HuH-7.5 (cell line): ENCODE data around the gene PTP4A1.
"Not testable (repeated sequence)": the region's sequence is repeated elsewhere in the genome, so short reads cannot be mapped to it uniquely, and the experiment has no call there.

Experiments used
- DNase-seq: peaks from one replicate; pipeline ENCODE4 v3.0.0; 2011; ENCODE audit warnings: low spot score

PTP4A1 gene

DNA sequence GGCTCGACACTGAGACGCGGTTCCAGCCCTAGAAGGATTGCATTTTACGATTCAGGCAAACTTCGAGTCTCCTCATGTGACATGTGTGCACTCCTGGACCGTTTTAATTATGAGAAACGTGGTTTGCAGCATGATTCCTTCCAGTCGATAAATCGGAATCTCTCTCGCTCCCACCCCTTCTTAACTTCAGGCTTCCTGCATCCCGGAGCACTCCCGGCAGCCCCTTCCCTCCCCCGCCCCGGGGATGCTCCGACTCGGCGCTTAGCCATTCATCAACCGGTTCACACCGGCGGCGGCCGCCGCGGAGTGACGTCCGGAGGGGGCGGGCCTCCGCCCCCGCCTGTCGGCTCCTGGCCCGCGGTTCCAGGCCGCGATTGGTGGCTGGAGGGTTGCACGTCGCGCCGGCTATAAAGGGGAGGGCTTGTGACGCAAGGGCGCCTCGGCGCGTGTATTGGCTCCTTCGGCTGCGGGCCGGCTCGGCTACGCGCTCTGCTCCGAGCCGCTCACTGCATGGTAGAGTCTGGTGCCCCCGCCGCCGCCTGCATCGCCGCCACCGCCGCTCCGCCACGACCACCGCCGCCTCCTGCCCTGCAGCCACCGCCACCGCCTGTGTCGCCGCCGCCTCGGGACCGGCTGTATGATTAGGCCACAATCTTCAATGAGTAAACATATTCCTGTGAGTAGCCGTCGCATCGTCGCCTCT is at the start of gene PTP4A1, which contains the start of gene LOC128125822:
Gene PTP4A1 (plus strand): TSS at position 437 of the 703 bp plus-strand sequence. CDS start 4,401 bp downstream, outside the sequence.
Gene LOC128125822 (plus strand): TSS at position 437 of the 703 bp plus-strand sequence.
- peak; percentile 75 for DNase-seq

GRCh38 chr6:63522911-63523287 is 49.4 kb upstream of the PTP4A1 start:
- DNase-seq, result not testable (repeated sequence)

DNA sequence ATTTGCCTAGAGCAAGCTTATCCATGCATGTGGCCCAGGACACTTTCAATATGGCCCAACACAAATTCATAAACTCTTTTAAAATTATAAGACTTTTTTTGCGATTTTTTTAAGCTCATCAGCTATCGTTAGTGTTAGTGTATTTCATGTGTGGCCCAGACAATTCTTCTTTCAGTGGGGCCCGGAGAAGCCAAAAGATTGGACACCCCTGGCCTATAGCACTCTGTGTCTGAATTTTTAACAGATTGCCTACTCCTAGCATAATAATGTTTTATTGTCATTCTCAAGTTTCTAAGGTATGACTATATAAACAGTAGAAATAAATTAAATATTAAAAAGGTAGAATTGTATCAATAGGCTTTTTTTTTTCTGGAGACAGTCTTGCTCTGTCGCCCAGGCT is 48.6 kb upstream of the PTP4A1 start:
- no peak for DNase-seq

- no peak for DNase-seq
These were observed 46.9 kb upstream of the PTP4A1 start for GRCh38 chr6:63525186-63525878.

- DNase-seq, result no peak
These were observed 45.3 kb upstream of the PTP4A1 start for GRCh38 chr6:63526931-63527330.

DNA sequence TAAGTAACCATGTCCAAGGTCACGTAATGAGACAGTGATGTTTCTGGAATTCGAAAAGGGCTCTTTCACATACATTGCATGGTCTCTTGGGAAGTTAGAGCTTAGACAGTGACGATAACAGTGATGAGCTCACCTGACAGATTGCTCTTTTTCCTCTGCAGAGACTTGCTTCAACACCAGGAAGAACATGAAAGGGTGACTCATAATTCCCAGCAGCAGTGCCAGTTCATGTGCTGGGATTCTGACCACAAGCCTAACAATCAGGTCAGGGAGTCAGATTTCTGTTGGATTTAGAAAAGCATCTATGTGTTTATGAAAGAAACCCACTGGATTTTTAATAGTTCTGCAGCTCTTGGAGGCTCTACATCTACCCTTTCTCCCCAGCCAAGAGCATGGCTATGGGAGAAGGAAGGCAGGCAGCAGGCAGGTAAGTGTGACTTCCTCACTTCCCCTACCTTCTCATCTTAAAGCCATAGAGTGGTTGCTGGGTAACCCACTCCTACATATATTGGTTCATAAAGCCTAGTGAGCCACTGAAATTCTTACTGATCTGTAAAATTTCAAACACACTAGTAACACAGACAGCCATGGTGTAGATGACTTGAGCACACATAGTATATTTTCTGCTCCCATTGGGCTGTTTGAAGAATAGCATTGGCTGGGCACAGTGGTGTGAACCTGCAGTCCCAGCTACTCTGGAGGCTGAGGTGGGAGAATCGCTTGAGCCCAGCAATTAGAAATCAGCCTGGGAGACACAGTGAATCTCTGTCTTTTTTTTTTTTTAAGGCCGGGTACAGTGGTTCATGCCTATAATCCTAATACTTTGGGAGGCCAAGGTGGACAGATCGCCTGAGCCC is 44.4 kb upstream of the PTP4A1 start:
- DNase-seq, result no peak

- no peak for DNase-seq
These were observed 42.8 kb upstream of the PTP4A1 start for GRCh38 chr6:63529498-63529897.

DNA sequence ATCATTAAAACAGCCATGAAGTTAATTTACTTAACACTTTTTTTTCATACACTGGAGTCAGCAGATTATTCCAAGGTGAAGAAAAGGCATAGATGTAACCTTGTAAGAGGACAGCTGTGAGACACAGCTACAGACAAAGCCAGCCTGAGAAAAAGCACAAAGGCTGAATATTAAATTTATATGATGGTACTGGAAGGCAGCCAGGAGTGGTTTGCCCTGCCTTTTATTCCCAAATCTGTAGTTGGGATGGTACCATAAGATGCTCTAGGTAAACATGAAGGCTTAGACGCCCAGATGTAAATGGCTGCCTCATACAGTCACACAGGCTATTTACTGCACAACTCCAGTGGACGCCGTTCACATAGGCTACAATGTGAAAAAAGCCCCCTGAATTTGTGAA is 42.1 kb upstream of the PTP4A1 start:
- no peak for DNase-seq

DNA sequence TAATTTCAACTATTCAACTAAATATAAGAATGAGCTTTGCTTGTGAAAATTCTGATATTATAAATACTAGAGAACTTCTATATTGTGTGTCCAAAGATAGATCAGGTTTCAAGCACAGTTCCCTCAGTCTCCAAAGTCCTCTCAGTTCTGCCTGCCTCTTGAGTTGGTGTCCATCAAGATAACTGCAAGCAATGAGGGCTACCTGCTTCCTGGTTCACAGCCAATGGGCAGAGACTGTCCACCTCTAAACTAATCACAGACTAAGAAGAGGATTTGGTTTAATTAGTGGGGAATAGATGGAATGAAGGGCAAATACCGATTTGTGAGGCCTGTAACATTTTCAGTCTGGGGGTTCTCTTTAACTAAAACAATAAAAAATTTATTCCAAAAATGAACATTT is 41.3 kb upstream of the PTP4A1 start:
- DNase-seq, result no peak

- no peak for DNase-seq
These were observed 39.3 kb upstream of the PTP4A1 start for GRCh38 chr6:63533026-63533425.

DNA sequence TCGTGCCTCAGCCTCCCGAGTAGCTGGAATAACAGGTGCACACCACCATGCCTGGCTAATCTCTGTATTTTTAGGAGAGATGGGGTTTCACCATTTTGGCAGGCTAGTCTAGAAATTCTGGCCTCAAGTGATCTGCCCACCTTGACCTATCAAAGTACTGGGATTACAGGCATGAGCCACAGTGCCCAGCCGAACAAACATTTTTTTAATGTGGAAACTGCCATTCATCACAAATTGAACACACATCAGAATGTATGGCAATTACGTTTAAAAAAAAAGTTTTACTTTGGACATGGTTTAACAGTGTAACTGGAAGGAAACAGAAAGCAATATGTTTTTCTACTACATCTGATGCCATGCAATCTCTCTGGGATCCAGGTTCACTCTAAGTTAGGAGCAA is 38.3 kb upstream of the PTP4A1 start:
- no peak for DNase-seq

GRCh38 chr6:63537201-63537958 is 34.9 kb upstream of the PTP4A1 start:
- no peak for DNase-seq

DNA sequence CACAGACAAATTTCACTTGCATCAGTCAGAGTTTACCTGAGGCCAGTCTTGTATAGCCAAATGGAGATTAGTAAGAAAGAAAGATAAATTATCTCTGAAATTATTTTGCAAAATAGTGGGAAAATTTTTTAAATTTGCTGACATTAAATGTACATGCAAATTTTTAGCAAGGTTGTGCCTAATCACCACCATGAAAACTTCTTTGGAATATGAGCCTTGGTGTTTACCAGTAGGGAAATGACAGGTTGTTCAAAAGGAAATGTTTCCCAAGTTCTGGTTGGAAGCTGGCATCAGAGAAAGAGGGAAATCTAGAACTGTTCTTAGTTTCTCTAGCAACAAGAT is 34.4 kb upstream of the PTP4A1 start:
- DNase-seq, result no peak

DNA sequence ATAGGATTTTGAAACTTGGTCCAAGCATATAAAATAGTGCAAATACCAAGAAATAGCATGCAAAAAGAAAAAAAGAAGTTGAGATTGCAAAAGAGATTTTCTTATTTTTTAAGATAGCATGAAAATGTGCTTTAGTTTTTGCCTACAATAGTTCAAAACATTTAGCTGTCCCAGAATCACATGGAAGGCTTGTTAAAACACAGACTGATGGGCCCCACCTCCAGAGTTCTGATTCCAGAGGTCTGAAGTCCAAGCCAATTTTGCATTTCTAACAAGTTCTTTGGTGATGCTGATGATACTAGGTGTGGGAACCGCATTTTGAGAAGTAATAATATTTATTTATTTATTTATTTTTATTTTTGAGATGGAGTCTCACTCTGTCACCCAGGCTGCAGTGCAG is 33.7 kb upstream of the PTP4A1 start:
- no peak for DNase-seq

DNA sequence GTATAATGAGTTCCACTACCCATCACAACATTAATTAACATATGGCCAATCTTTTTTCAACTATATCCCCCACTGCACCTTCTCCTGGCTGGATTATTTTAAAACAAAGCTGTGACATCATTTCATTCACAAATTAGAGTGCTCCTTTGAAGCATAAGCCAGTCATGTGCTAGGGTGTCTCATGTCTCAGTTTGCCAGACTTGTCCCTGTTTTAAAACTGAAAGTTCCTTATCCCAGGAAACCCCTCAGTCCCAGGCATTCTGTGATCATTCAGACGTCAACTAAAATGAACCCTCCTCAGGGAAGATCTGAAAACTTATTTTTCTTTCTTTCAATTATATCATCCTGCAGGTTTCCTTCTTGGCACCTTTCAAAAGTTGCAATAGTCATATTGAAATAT is 29.3 kb upstream of the PTP4A1 start:
- no peak for DNase-seq

DNA sequence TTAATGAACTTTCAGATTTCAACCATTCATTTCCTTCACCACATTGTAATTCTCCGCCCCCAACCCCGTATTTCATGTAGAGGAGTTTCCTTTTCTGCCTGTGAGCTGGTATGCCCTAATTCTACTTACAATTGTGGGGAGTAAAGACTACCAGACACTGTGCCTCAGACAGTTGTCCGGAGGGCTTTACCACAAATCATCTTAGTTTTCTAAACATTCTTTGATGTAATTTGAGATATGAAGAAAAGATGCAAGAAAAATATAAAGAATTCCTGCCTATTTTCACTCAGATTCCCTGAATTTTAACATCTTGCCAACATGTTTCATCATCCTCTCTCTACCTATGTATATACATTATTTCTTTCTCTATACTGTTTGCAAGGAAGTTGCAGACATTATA is 28.3 kb upstream of the PTP4A1 start:
- DNase-seq, result no peak

GRCh38 chr6:63546236-63546635 is 26.0 kb upstream of the PTP4A1 start:
- DNase-seq, result no peak

- no peak for DNase-seq
These were observed 25.6 kb upstream of the PTP4A1 start for GRCh38 chr6:63546697-63547096.

DNA sequence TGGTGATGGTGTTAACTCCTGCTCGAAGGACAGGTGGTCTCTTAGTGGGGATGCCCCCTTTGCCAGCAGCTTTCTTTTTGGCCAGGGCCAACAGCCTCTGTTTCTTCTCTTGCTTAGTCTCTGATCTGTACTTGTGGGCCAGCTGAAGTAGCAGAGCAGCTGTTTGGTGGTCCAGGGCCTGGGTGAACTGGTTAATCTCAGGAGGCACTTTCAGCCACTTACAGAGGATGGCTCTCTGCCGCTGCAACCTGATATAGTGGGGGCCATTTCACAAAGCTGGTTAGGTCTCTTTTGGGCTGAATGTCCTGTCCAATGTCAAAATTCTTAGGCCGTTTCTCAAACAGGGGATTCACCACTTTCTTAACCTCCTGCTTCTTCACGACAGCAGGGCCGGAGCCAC is 23.2 kb upstream of the PTP4A1 start:
- DNase-seq, result no peak

DNA sequence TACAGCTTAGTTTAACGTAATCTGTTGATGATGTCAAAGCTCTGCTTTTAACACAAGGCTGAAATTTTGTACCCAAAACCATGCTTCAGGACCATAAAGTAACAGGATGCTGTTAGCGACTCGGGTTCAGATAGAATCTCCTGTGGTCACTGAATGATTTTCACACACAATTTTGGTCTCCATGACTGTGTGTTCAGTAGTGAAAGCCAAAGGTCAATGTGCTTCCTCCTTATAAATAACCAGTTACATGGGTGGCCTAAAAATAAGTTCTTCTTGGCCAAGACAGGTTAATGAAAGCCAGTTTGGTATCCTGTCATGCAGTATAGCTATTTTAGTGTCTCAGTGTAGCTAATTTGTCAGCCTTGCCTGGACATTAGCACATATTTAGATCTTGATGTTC is 19.1 kb upstream of the PTP4A1 start:
- no peak for DNase-seq

DNA sequence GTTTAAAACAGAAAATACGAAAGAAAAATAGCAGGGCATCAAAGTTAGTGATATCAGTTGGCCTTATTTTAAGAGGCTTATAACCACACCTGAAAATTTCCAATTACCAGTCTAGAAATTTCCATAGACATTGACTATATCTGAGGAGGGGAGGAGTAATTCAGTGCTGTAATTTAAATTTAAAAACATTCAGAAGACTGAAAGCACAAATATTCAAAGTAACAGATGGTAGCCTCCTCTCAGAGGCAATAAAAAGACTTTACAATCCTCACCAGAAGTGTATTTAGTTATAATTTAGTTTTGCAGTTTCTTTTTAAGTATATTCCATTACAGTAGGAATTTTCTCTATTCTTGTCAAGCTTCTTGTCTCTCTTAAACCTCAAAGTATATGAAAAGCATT is 18.4 kb upstream of the PTP4A1 start:
- no peak for DNase-seq

DNA sequence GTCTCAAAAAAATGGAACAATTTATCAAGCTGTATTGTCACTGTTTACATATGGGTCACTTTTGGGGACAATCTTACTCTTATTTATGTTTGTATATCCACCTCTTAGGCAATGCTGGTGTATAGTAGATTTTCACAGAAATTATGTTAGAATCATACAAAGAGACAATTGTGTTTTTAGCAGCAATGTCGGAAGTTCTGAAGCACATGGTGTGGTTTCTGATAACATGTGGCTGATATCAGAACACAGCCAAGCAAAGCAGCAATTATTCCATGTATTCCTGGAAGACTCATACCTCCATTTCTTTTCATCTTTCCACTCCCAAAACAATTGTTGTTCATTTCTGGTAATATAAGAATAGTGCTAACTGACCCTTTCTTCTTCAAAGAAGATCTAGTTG is 17.5 kb upstream of the PTP4A1 start:
- no peak for DNase-seq
